ENCODE data around the gene RABAC1.

GRCh38 chr19:41990028-41990427 is 30.9 kb upstream of the RABAC1 start:
- no peak for TF ChIP-seq ZNF274 (IDR thresholded peaks at IDR 0.05; ENCODE audit: low read depth, low read length)
- TF ChIP-seq SUZ12 (IDR thresholded peaks at IDR 0.05; ENCODE audit: extremely low read depth, insufficient read depth, insufficient read length): no peak
- no peak for TF ChIP-seq YY1 (IDR thresholded peaks at IDR 0.05; ENCODE audit: insufficient read depth, insufficient read length)

All from NT2/D1 (cell line).